Measurements from ENCODE around the gene MSH4.
"Not testable (repeated sequence)": the region's sequence is repeated elsewhere in the genome, so short reads cannot be mapped to it uniquely, and the experiment has no call there.

Gene MSH4

GRCh38 chr1:75922698-75923097 lies 126.0 kb downstream of the MSH4 start:
- no peak for DNase-seq (ENCODE audit: low read depth in 2 of 2, low spot score in 1 of 2)

- no peak for DNase-seq (ENCODE audit: low read depth in 2 of 2, low spot score in 1 of 2)
These were observed 135.6 kb downstream of the MSH4 start, which contains the start of gene ASB17 for GRCh38 chr1:75932304-75932703. Gene ASB17 (minus strand): TSS chr1:75932404. CDS start chr1:75932291, 113 bp downstream.

- no peak for DNase-seq (ENCODE audit: low read depth in 2 of 2, low spot score in 1 of 2)
These were observed 140.4 kb downstream of the MSH4 start for GRCh38 chr1:75937034-75937433.

GRCh38 chr1:75943037-75943436 lies 146.4 kb downstream of the MSH4 start:
- not testable (repeated sequence) for DNase-seq (ENCODE audit: low read depth in 2 of 2, low spot score in 1 of 2)

GRCh38 chr1:75950176-75950575 lies 153.5 kb downstream of the MSH4 start:
- DNase-seq (ENCODE audit: low read depth in 2 of 2, low spot score in 1 of 2) = no peak

GRCh38 chr1:75952016-75952415 lies 155.3 kb downstream of the MSH4 start:
- DNase-seq (ENCODE audit: low read depth in 2 of 2, low spot score in 1 of 2) = no peak

GRCh38 chr1:75953461-75953860 lies 156.8 kb downstream of the MSH4 start:
- DNase-seq (ENCODE audit: low read depth in 2 of 2, low spot score in 1 of 2) = no peak

- no peak for DNase-seq (ENCODE audit: low read depth in 2 of 2, low spot score in 1 of 2)
These were observed 157.9 kb downstream of the MSH4 start for GRCh38 chr1:75954586-75954985.

Data from stimulated activated CD8-positive, alpha-beta memory T cell treated with anti-CD3 and anti-CD28 coated beads, Interleukin-4, amount 100 ng/mL, for 4 hours (primary cell).